Stimulated activated CD8-positive, alpha-beta memory T cell treated with anti-CD3 and anti-CD28 coated beads, Interleukin-7, amount 100 ng/mL, for 24 hours (primary cell): ENCODE data around the gene NUTM2D.
"Not testable (repeated sequence)": the region's sequence is repeated elsewhere in the genome, so short reads cannot be mapped to it uniquely, and the experiment has no call there.

Source experiments
- DNase-seq: peaks from one replicate; pipeline ENCODE4 v3.0.0-alpha.2; 2020; ENCODE audit warnings: low read depth

Gene NUTM2D

DNA sequence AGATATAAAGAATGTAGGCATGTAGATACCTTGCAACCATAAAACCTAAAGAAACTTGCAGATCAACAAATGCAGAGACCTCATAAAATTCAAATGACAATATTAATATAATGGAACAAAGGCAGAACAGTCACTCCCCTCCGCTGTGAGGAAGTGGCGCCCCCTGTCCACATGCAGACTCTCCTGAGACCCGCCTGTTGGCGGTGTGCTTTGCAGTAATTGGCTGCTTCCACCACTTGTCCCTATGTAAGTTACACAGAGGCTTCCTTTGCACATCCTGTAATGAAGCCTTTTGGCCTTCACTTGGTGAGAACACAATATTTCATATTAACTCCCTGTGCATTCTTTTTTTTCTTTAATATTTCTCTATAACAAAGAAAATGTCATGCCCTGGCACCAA, 21.6 kb downstream of the NUTM2D start:
- not testable (repeated sequence) for DNase-seq

DNA sequence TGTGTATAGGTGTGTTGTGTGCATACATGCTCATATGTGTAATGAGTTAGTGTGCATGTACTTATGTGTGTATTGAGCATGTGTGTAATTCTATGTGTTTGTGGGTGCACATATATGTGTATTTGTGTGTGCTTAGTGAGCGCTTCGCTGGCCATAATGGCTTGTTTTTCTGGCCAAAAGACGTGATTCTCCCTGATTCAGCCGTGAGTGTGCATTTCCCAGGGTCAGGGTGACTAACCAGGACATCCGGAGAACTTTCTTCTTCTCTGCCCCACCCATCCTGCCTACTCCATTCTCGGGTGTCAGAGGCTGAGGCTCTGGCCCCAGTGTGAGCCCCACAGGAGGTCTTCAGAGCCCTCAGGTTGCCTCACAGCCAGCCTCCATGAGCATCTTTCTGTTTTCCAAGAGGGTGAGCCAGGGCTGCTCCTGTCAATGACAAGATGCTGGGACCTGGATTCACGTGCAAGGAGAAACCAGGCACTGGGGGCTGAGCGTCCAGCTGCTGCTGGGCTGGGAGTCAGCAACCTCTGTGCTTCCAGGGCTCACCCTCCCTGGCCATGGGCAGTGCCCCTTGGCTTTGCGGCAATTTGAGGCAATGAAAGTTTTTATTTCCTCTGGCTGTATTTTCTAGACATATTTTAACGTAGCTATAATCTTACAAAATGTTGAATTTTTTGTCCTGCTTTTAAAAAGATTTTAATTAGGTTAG, 25.8 kb downstream of the NUTM2D start:
- DNase-seq = not testable (repeated sequence)

DNA sequence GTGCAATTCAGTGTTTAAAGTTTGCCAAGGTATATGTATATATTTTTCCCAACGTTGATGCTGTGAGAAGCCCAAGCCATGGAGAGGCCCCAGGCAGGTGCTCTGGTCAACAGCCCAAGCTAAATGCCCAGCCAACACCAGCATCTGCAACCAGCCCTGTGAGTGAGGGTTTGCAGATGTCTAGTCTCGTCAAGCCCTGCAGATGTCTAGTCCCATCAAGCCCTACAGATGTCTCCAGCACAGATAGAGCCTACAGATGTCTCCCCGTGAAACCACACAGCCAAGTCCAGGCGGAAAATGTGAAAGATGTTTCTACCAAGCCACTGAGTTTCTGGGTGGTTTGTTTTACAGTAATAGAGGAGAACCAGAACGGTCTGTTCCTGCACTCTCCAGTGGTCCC, 26.7 kb downstream of the NUTM2D start:
- DNase-seq = not testable (repeated sequence)

DNA sequence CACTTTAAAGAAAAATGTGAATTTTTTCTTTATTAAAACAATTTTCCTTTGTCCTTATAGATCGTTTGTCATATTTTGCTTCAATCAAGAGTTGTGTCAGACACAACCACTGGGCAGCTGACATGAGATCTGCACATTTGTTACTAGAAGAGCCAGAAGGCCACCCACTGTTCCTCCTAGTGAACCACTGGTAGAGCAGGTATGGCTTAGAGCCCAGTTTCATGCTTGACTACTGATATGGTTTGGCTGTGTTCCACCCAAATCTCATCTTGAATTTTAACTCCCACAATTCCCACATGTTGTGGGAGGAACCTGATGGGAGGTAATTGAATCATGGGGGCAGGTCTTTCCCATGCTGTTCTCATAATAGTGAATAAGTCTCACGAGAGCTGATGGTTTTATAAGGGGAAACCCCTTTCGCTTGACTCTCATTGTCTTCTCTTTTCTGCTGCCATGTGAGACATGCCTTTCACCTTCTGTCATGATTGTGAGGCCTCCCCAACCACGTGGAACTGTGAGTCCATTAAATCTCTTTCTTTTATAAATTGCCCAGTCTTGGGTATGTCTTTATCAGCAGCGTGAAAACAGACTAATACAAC, 28.3 kb downstream of the NUTM2D start:
- not testable (repeated sequence) for DNase-seq

GRCh38 chr10:87391360-87391759, 33.8 kb downstream of the NUTM2D start:
- not testable (repeated sequence) for DNase-seq

- DNase-seq = not testable (repeated sequence)
These were observed 38.7 kb downstream of the NUTM2D start for GRCh38 chr10:87396206-87396605.

GRCh38 chr10:87398436-87398835, 40.9 kb downstream of the NUTM2D start:
- not testable (repeated sequence) for DNase-seq

DNA sequence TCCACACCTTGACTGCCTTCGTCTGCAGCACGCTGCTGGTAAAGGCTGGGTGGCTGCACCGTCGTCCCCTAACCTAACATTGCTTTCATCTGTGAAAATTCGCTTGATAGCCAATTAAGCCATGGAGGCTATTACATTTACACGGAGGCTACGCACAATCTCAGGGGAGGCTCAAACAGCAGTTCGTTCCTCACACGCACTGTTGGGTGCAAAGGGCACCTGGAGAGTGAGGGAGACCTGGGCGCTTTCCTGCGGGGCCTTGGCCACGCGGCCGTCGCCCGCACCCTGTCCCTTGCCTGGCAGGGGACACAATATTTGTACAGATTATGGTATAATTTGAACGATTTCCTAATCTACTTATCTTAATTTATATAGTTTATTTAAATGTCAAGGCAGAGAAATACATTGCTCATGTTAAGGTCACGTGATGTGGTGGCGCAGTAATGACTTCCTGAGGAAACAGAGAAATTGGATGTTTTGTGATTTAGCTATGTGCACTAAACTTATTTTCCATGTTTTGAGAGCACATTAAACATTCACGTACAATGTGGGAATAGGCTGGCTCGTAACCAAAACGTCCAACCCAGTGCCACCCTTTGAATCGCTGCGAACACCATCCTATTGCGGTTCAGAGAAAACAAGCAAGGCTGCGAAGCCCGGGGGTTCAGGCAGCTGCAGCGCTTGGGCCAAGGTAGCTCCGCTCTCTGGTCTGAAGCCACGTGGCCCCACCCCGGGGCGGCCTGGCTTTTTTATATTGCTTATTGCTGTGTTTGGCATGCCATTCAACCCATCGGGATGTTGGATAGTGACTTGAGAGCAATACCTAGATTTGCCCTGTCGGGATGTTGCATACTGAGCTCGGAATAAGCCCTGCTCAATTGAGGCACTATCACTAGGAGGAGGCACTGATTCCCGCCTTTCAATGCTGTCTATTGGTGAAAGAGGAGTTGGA, 50.2 kb downstream of the NUTM2D start:
- DNase-seq = not testable (repeated sequence)

DNA sequence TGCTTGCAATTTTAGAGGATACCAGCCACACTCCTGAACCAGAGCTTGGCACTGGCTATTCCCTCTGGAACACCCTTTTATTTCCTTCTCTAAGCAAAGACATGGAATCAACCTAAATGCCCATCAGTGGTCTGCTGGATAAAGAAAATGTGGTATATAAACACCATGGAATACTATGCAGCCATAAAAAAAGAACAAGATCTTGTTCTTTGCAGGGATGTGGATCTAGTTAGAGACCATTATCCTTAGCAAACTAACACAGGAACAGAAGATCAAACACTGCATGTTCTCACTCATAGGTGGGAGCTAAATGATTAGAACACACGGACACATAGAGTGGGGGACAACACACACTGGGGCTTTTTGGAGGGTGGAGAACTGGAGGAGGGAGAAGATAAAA, 56.4 kb downstream of the NUTM2D start:
- not testable (repeated sequence) for DNase-seq
